A204.1 (cell line): ENCODE data around the gene DGKG.

Source experiments
- FAIRE-seq: peaks from 2 replicates; lab custom pipeline; 2012; peaks lifted over from hg19 to GRCh38; lab: Jason Lieb, UNC

The DGKG gene

GRCh38 chr3:186270701-186271100 lies 91.3 kb downstream of the DGKG start:
- no peak for FAIRE-seq

GRCh38 chr3:186268616-186269448 lies 93.2 kb downstream of the DGKG start:
- no peak for FAIRE-seq

- no peak for FAIRE-seq
Observed at GRCh38 chr3:186267758-186268157, 94.3 kb downstream of the DGKG start.

- FAIRE-seq, result no peak
Observed at GRCh38 chr3:186264608-186265400, 97.2 kb downstream of the DGKG start.

- no peak for FAIRE-seq
Observed at GRCh38 chr3:186261638-186262037, 100.4 kb downstream of the DGKG start.

- no peak for FAIRE-seq
Observed at GRCh38 chr3:186260726-186261125, 101.3 kb downstream of the DGKG start.

GRCh38 chr3:186259612-186260383 lies 102.2 kb downstream of the DGKG start:
- FAIRE-seq, result no peak

GRCh38 chr3:186258968-186259367 lies 103.1 kb downstream of the DGKG start:
- no peak for FAIRE-seq

- no peak for FAIRE-seq
Observed at GRCh38 chr3:186257866-186258265, 104.2 kb downstream of the DGKG start.

GRCh38 chr3:186255703-186256331 lies 106.2 kb downstream of the DGKG start:
- FAIRE-seq, result no peak

GRCh38 chr3:186254676-186255650 lies 107.1 kb downstream of the DGKG start:
- FAIRE-seq, result no peak

- no peak for FAIRE-seq
Observed at GRCh38 chr3:186251948-186252619, 110.0 kb downstream of the DGKG start.

- FAIRE-seq, result no peak
Observed at GRCh38 chr3:186248850-186249249, 113.2 kb downstream of the DGKG start.

GRCh38 chr3:186247821-186248814 lies 113.9 kb downstream of the DGKG start:
- no peak for FAIRE-seq

- FAIRE-seq, result no peak
Observed at GRCh38 chr3:186246941-186247340, 115.1 kb downstream of the DGKG start.

- FAIRE-seq, result no peak
Observed at GRCh38 chr3:186244016-186244415, 118.0 kb downstream of the DGKG start.

GRCh38 chr3:186241910-186242821 lies 119.9 kb downstream of the DGKG start:
- peak; percentile 35 for FAIRE-seq

- FAIRE-seq, result no peak
Observed at GRCh38 chr3:186239321-186239720, 122.7 kb downstream of the DGKG start.
